Sigmoid colon (tissue), 4 donors: Measurements from ENCODE around the gene PPEF2.
A peak's percentile ranks its signal among the peaks of the same experiment; 100 is the strongest.

Experiments used
- EP300 ChIP-seq, 4 donors: sonication (generic); formaldehyde crosslinking; IDR thresholded peaks; one replicate each; pipeline ENCODE4 v1.6.1; 2017; ENCODE audit warnings: antibody characterized with exemption in 4 of 4
- POLR2A ChIP-seq, 2 donors: fragments of 450-650 bp; IDR thresholded peaks; one replicate each; pipeline ENCODE4 v1.6.1; 2016; ENCODE audit warnings: antibody characterized with exemption in 2 of 2, mild to moderate bottlenecking in 2 of 2, moderate library complexity in 2 of 2
- POLR2AphosphoS5 ChIP-seq, 4 donors: sonication (generic); formaldehyde crosslinking; IDR thresholded peaks; one replicate each; pipeline ENCODE4 v1.6.1; 2017; ENCODE audit warnings: antibody characterized with exemption in 4 of 4

DNA sequence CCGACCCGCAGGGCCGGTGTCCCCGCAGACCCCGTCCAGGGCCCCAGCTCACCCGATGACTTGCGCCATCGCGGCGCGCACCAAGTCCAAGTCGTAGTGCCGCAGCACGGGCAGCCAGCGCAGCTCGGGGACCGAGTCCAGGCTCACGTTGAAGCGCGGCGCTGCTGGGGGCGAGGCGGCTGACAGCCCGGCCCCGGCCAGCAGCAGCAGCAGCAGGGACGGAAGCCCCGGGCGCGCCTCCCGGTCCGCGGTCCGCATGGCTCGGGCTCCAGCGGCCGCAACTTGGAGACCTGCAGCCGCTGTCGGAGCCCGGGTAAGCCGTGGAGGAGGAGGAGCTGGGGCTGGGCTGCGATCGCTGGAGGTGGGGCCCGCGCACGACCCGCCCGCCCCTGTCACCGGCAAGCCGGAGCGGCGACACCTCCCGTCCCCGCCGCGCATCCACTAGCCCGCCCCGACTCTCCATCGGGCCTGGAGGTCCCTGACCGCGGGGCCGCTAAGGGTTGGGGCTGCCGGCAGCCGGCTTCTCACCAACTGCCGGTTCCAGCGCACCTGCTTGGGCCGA, 38.5 kb upstream of the PPEF2 start, which contains the start of gene NAAA:
- TF ChIP-seq POLR2A (IDR thresholded peaks at IDR 0.05) (peak in 1 of 2 donors; percentile 10), POLR2AphosphoS5 (IDR thresholded peaks at IDR 0.05) (peak in 2 of 4 donors; percentile 17 to 57), EP300 (IDR thresholded peaks at IDR 0.05) (no peak)
